ENCODE data around the gene ZWILCH.

The ZWILCH gene

DNA sequence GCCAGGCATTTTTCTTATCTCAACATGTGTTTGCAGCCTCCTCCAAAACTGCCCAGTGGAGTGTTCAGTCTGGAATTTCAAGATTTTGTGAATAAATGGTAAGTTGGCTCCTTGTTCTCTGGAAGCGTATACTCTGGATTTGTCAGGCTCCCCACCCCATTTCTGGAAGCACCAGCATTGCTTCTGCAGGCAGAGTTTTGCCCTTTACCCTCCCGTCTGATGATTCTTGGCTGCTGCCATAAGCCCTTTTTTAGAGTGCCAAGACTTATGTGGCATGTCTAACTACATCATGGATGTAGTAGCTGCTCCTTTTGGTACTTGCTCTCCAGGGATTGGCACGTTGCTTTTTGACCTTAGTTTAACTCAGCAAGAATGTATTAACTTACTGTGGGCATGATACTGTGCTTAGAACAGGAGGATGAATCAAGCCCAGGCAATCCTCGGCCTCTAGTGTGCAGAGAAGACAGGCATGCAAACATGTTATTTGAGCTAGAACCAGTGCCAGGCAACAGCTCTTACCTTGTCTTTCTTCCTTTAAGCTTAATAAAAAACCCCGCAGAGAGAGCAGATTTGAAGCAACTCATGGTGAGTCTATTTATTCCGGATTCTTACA is 15.8 kb upstream of the ZWILCH start:
- H3K9me2 ChIP-seq (replicated peaks; ENCODE audit: insufficient read depth, low read length): no peaks in the 10 kb centered on the region
- H3K4me3 ChIP-seq (ENCODE audit: low read length): no peak overlapping the region
- no peaks in the 10 kb centered on the region; the same call in 1 of the 2 replicates for H4K20me1 ChIP-seq (ENCODE audit: insufficient read depth, low read length)
- no peak for DNase-seq
- peaks cover 8% of the 10 kb centered on the region for H3K79me2 ChIP-seq (ENCODE audit: low read length)
- H3K4me2 ChIP-seq (ENCODE audit: low read depth, low read length): no peak overlapping the region
- no peaks in the 10 kb centered on the region for H3F3A ChIP-seq (ENCODE audit: insufficient read depth, low read length)
- no peak overlapping the region for H2AFZ ChIP-seq (ENCODE audit: low read length)
- H3K36me3 ChIP-seq (replicated peaks; ENCODE audit: insufficient read depth, low read length): no peaks in the 10 kb centered on the region; the same call in 1 of the 2 replicates
- H3K9ac ChIP-seq (ENCODE audit: low read length): no peak overlapping the region
- no peaks in the 10 kb centered on the region for H3K9me3 ChIP-seq (replicated peaks; ENCODE audit: insufficient read depth, low read length)
- TF ChIP-seq EZH2phosphoT487 (IDR thresholded peaks at IDR 0.05; ENCODE audit: low read length) (no peak), EZH2 (optimal IDR thresholded peaks at IDR 0.05; ENCODE audit: low read depth, low read length) (no peak)
- TF ChIP-seq, protein P1, sequence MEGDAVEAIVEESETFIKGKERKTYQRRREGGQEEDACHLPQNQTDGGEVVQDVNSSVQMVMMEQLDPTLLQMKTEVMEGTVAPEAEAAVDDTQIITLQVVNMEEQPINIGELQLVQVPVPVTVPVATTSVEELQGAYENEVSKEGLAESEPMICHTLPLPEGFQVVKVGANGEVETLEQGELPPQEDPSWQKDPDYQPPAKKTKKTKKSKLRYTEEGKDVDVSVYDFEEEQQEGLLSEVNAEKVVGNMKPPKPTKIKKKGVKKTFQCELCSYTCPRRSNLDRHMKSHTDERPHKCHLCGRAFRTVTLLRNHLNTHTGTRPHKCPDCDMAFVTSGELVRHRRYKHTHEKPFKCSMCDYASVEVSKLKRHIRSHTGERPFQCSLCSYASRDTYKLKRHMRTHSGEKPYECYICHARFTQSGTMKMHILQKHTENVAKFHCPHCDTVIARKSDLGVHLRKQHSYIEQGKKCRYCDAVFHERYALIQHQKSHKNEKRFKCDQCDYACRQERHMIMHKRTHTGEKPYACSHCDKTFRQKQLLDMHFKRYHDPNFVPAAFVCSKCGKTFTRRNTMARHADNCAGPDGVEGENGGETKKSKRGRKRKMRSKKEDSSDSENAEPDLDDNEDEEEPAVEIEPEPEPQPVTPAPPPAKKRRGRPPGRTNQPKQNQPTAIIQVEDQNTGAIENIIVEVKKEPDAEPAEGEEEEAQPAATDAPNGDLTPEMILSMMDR (IDR thresholded peaks at IDR 0.05; ENCODE audit: low read length): no peak
- H3K4me1 ChIP-seq (ENCODE audit: low read length): no peaks in the 10 kb centered on the region
- no peaks in the 10 kb centered on the region for H3K27me3 ChIP-seq (replicated peaks; ENCODE audit: insufficient read depth, low read length)
- no peak overlapping the region for H3K27ac ChIP-seq (ENCODE audit: low read length)

DNA sequence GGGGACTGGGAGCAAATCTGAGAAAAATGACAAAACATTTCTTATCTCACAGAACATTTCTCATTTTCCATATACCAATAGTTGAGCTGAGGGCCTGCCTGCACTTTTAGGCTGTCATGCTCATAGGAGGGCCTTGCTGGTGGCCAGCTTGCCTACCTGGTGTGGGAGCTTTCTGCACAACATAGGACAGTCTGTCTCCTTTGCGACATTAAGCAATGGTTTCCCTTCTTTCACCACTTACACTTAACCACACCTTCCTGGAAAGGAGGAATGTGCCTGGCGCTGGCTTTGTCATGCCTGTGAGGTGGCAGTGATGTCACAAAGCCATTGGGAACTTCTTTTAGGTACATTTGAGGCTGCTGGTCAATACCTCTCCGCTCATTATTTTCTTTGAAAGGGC is 13.3 kb upstream of the ZWILCH start:
- peaks cover 4% of the 10 kb centered on the region; the same call in 1 of the 2 replicates for H3F3A ChIP-seq (ENCODE audit: insufficient read depth, low read length)
- H3K4me3 ChIP-seq (ENCODE audit: low read length): no peak overlapping the region
- no peaks in the 10 kb centered on the region for H3K9me2 ChIP-seq (replicated peaks; ENCODE audit: insufficient read depth, low read length)
- TF ChIP-seq, protein P1 (IDR thresholded peaks at IDR 0.05; ENCODE audit: low read length): no peak
- TF ChIP-seq EZH2phosphoT487 (IDR thresholded peaks at IDR 0.05; ENCODE audit: low read length) (no peak), EZH2 (optimal IDR thresholded peaks at IDR 0.05; ENCODE audit: low read depth, low read length) (no peak)
- no peak overlapping the region for H3K27ac ChIP-seq (ENCODE audit: low read length)
- no peak overlapping the region for H2AFZ ChIP-seq (ENCODE audit: low read length)
- H3K27me3 ChIP-seq (replicated peaks; ENCODE audit: insufficient read depth, low read length): no peaks in the 10 kb centered on the region
- H4K20me1 ChIP-seq (ENCODE audit: insufficient read depth, low read length): no peaks in the 10 kb centered on the region; the same call in 1 of the 2 replicates
- no peaks in the 10 kb centered on the region for H3K4me1 ChIP-seq (ENCODE audit: low read length)
- H3K9ac ChIP-seq (ENCODE audit: low read length): no peak overlapping the region
- H3K9me3 ChIP-seq (replicated peaks; ENCODE audit: insufficient read depth, low read length): no peaks in the 10 kb centered on the region
- peaks cover 33% of the 10 kb centered on the region for H3K79me2 ChIP-seq (ENCODE audit: low read length)
- no peaks in the 10 kb centered on the region; the same call in 1 of the 2 replicates for H3K36me3 ChIP-seq (replicated peaks; ENCODE audit: insufficient read depth, low read length)
- H3K4me2 ChIP-seq (ENCODE audit: low read depth, low read length): no peak overlapping the region
- no peak for DNase-seq

DNA sequence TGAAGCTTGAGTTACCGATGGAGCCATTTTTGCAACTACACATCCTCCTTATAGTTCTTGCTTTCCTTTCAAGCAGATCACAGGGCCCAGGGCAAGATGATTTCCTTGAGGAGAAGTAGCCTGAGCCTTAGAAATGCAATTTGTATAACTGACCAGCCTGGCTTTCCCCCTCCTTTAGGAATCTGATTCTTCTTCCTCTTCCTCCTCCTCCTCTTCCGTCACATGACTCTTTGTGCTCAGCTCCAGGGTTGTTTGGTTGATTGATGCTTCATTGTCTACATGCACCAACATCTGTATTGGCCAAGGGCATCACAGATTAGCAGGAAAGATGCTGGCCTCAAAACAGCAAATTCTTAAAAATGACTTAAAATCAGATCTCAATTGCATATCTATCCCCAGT is 10.9 kb upstream of the ZWILCH start:
- H4K20me1 ChIP-seq (ENCODE audit: insufficient read depth, low read length): peaks cover 7% of the 10 kb centered on the region
- peaks cover 7% of the 10 kb centered on the region; the same call in 1 of the 2 replicates for H3K4me1 ChIP-seq (ENCODE audit: low read length)
- no peak overlapping the region for H2AFZ ChIP-seq (ENCODE audit: low read length)
- no peak for DNase-seq
- H3K4me2 ChIP-seq (ENCODE audit: low read depth, low read length): no peak overlapping the region
- no peak overlapping the region for H3K4me3 ChIP-seq (ENCODE audit: low read length)
- H3K27me3 ChIP-seq (replicated peaks; ENCODE audit: insufficient read depth, low read length): no peaks in the 10 kb centered on the region
- H3K79me2 ChIP-seq (ENCODE audit: low read length): peaks cover 40% of the 10 kb centered on the region
- H3K36me3 ChIP-seq (replicated peaks; ENCODE audit: insufficient read depth, low read length): no peaks in the 10 kb centered on the region; the same call in 1 of the 2 replicates
- no peak overlapping the region for H3K9ac ChIP-seq (ENCODE audit: low read length)
- TF ChIP-seq EZH2phosphoT487 (IDR thresholded peaks at IDR 0.05; ENCODE audit: low read length) (no peak), EZH2 (optimal IDR thresholded peaks at IDR 0.05; ENCODE audit: low read depth, low read length) (no peak)
- TF ChIP-seq, protein P1 (IDR thresholded peaks at IDR 0.05; ENCODE audit: low read length): no peak
- H3K9me2 ChIP-seq (replicated peaks; ENCODE audit: insufficient read depth, low read length): no peaks in the 10 kb centered on the region
- H3K9me3 ChIP-seq (replicated peaks; ENCODE audit: insufficient read depth, low read length): no peaks in the 10 kb centered on the region
- peaks cover 26% of the 10 kb centered on the region for H3F3A ChIP-seq (ENCODE audit: insufficient read depth, low read length)
- no peak overlapping the region for H3K27ac ChIP-seq (ENCODE audit: low read length)
